Kidney (tissue), 14 donors: ENCODE data around the gene POU3F1. TPM values are rescaled to one million over a fixed set of nuclear protein-coding genes. Genes with fewer than 3 reads are reported as not detected.

Source experiments
- DNase-seq, 5 donors: peaks; one replicate each; pipeline ENCODE4 v3.0.0-alpha.2; 2013 to 2020
- FAIRE-seq: peaks from 2 replicates; lab custom pipeline; 2012; peaks lifted over from hg19 to GRCh38; lab: Jason Lieb, UNC
- H3K27ac ChIP-seq, 2 donors: one replicate each; pipeline ENCODE4 v1.7.0; 2013; ENCODE audit warnings: low read depth in 2 of 2, low read length in 2 of 2, inconsistent platforms in 1 of 2
- H3K27me3 ChIP-seq: one replicate; pipeline ENCODE4 v1.7.1; 2013; ENCODE audit warnings: low read length, inconsistent platforms; ENCODE audit not compliant: control insufficient read depth, insufficient read depth
- H3K36me3 ChIP-seq, 3 donors: one replicate each; pipeline versions ENCODE4 v1.7.0 to v1.7.1; 2013; ENCODE audit warnings: low read length in 3 of 3, control low read depth in 1 of 3, inconsistent platforms in 1 of 3; ENCODE audit not compliant: insufficient read depth in 3 of 3, control insufficient read depth in 2 of 3
- H3K4me1 ChIP-seq, 3 donors: one replicate each; pipeline versions ENCODE4 v1.7.0 to v1.7.1; 2013; ENCODE audit warnings: low read length in 3 of 3, inconsistent platforms in 1 of 3, low read depth in 1 of 3; ENCODE audit not compliant: control insufficient read depth in 2 of 3, insufficient read depth in 2 of 3
- H3K4me3 ChIP-seq, 3 donors: one replicate each; pipeline versions ENCODE4 v1.7.0 to v1.8.1; 2013; ENCODE audit warnings: low read length in 3 of 3, control low read depth in 1 of 3, inconsistent platforms in 1 of 3
- H3K9ac ChIP-seq, 3 donors: one replicate each; pipeline versions ENCODE4 v1.7.0 to v1.7.1; 2013; ENCODE audit warnings: low read length in 3 of 3, control low read depth in 1 of 3, inconsistent platforms in 1 of 3
- H3K9me3 ChIP-seq, 3 donors: one replicate each; pipeline versions ENCODE4 v1.7.0 to v1.7.1; 2013; ENCODE audit warnings: low read length in 3 of 3, control low read depth in 1 of 3, inconsistent platforms in 1 of 3; ENCODE audit not compliant: control insufficient read depth in 2 of 3, insufficient read depth in 1 of 3
- CTCF ChIP-seq: IDR thresholded peaks from 3 replicates; pipeline ENCODE4 v1.5.1; 2012; ENCODE audit warnings: mild to moderate bottlenecking, moderate library complexity, borderline replicate concordance; ENCODE audit not compliant: insufficient read depth; ENCODE audit errors: extremely low read depth
- intact Hi-C: fragments of 100-400 bp; cut with DNase I; formaldehyde crosslinking; loops from one replicate; pipeline ENCODE4 v1.11.1; 2022
- polyA plus RNA-seq: library from polyadenylated mRNA; stranded (reverse); fragments of 350-450 nt; fragmentation: Illumina TruSeq; extraction: RNeasy Lipid Tissue Mini Kit (QIAGEN cat#74804); gene quantifications from one replicate; pipeline ENCODE4 v1.2.3, GENCODE V29; 2014; ENCODE audit warnings: low read depth, low replicate concordance; ENCODE audit not compliant: insufficient read depth
- total RNA-seq: library from RNA; stranded (reverse); fragmentation: NEBNext Ultra II Directional; extraction: Animal tissue kit (Norgen Biotek cat#: 25700); gene quantifications from one replicate; pipeline ENCODE4 v1.2.1, GENCODE V29; 2021
- donor health status: control.
- donor health status: control.
- donor health status: control.
- donor health status: control.
- donor health status: control.
- donor health status: DM: yes; HTN: yes; CAD: no.
- donor health status: Normal renal cell carcinoma (clear cell type).

Gene POU3F1
- total and polyA plus RNA-seq, 2 donors from 2014 or later, result not detected

DNA sequence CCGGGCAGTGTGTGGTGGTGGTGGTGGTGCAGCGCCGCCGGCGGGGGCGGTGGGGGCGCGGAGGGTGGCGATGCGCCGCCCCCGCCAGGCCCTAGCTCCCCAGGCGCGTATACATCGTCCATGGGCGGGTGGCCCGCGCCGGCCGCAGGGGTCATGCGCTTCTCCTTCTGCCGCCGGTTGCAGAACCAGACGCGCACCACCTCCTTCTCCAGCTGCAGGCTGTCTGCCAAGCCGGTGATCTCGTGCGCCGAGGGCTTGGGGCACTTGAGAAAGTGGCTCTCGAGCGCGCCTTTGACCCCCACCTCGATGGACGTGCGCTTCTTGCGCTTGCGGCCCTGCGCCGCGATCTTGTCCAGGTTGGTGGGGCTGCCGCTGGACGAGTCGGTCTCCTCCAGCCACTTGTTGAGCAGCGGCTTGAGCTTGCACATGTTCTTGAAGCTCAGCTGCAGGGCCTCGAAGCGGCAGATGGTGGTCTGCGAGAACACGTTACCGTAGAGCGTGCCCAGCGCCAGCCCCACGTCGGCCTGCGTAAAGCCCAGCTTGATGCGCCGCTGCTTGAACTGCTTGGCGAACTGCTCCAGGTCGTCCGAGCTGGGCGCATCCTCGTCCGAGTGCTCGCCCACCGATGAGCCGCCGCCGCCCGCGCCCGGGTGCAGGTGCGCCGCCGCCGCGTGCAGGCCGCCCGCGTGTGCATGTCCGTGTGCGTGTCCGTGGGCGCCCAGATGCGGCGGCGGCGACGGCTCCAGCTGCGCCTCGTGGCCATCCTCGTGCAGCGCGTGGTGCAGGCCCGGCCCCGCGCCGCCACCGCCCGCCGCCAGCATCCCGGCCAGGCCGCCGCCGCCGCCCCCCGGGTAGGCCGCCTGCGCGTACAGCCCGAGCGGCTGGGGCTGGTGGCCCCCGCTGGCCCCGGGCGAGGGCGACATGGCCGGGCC lies 926 bp downstream of the POU3F1 start:
- no peak for TF ChIP-seq CTCF
- no peak overlapping the region for H3K27ac ChIP-seq
- DNase-seq (peak; percentile 30 to 80 (median 41)), FAIRE-seq (no peak)
- no peak overlapping the region for H3K4me3 ChIP-seq
- intact Hi-C loops, result no loop called here
- H3K9ac ChIP-seq, result no peak overlapping the region
- H3K4me1 ChIP-seq, result peaks cover 0 to 7% (median 7%) of the 10 kb centered on the region in 3 donors
- peaks cover 26% of the 10 kb centered on the region for H3K27me3 ChIP-seq
- H3K36me3 ChIP-seq, result no peaks in the 10 kb centered on the region
- H3K9me3 ChIP-seq, result no peaks in the 10 kb centered on the region

GRCh38 chr1:38044221-38045215 lies 2.1 kb downstream of the POU3F1 start:
- Histone ChIP-seq H3K9ac (no peak overlapping the region), H3K9me3 (no peaks in the 10 kb centered on the region), H3K27me3 (peaks cover 26% of the 10 kb centered on the region), H3K27ac (no peak overlapping the region), H3K4me1 (peaks cover 0 to 7% (median 0%) of the 10 kb centered on the region in 3 donors), H3K4me3 (peak overlapping the region in 1 of 3 donors; percentile 26), H3K36me3 (no peaks in the 10 kb centered on the region)
- intact Hi-C loops, result no loop called here
- no peak for TF ChIP-seq CTCF
- peak in 4 of 5 donors; percentile 28 to 64 (median 42) for DNase-seq
- no peak for FAIRE-seq

DNA sequence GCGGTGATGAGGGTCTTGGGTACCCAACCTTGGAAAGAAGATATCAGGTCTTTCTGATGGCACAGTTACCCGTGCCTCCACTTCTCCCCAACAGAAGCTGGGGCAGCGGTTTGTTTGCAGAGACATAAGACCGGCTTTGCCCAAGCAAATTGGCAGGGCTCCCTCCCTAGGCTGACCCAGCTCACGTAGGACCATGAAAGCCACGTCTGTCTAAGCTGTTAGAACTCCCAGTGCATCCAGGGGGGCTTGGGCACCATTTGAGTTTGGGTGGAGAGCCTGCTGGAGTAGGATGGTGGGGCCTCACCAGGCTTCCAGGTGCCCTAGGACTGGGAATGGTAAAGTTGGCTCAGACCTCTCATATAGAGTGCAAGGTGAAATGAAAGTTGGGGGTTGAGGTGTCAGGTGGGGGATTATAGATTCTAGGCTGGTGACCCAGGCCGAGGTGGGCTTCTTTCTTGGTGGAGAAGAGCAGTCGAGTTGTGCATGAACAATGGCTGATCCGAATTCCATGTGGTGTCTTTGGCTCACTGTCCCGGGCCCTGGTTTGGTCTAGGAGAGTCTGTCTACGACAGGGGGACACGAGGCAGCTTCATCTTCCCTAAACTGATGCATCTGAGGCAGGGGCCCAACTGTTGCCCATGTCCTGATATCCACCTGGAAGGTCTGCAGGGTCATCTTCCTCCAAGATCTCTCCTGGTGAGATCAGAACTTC lies 3.4 kb downstream of the POU3F1 start:
- H3K36me3 ChIP-seq, result no peaks in the 10 kb centered on the region
- DNase-seq, result no peak
- no peak for TF ChIP-seq CTCF
- H3K27me3 ChIP-seq, result peaks cover 24% of the 10 kb centered on the region
- H3K9ac ChIP-seq, result no peak overlapping the region
- FAIRE-seq, result no peak
- H3K4me1 ChIP-seq, result peaks cover 0 to 7% (median 0%) of the 10 kb centered on the region in 3 donors
- intact Hi-C loops, result no loop called here
- H3K9me3 ChIP-seq, result no peaks in the 10 kb centered on the region
- no peak overlapping the region for H3K27ac ChIP-seq
- no peak overlapping the region for H3K4me3 ChIP-seq
